HG03354 (cell line): Measurements from ENCODE around the gene SLC7A10.
"Not testable (repeated sequence)": the region's sequence is repeated elsewhere in the genome, so short reads cannot be mapped to it uniquely, and the experiment has no call there.

Source experiments
- ATAC-seq: cut with Tn5 transposase; IDR thresholded peaks from one replicate; pipeline ENCODE4 v1.9.1; 2021; ENCODE audit warnings: mild to moderate bottlenecking; ENCODE audit not compliant: unreplicated experiment, poor library complexity, severe bottlenecking

The SLC7A10 gene

GRCh38 chr19:33221638-33222037 lies 4.0 kb downstream of the SLC7A10 start:
- ATAC-seq: no peak

DNA sequence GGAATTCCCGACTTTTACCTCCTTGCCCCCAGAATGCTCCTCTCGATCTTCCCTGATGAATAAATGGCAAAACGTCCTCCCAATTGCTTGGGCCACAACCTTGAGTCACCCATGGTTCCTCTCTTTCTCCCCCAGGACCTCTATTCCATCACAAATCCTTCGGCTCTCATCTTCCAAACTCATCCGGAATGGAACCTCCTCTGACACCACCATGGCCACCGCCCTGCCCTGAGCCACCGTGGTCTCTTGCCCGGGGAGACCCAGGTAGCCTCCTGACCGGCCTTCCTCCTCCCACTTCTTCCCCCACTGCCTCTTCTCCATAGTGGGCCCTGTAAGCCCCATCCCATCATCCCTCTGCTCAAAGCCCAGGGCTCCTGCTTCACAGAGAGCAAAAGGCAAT lies 4.9 kb downstream of the SLC7A10 start:
- no peak for ATAC-seq

- no peak for ATAC-seq
Measured at GRCh38 chr19:33220115-33220514, 5.5 kb downstream of the SLC7A10 start.

- no peak for ATAC-seq
Measured at GRCh38 chr19:33219261-33219815, 6.3 kb downstream of the SLC7A10 start.

DNA sequence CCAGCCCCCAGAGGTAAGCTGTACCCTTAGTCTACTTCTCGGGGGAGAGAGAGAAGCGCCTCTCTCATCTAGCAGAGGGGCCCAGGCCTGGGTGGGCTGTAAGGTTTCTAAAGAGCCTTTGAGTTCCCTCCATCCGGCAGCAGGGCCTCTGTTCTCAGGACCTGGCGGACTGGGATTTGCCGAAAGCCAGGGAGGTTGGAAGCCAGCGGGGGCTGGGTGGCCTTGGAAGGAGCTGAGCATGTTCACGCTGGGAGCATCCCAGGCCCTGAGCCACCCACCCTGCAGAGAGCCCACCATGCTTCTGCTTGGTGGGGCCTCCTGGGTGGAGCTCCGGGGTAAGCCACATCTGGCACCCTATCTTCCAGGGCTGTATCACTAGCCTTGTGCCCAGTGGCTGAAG lies 7.8 kb downstream of the SLC7A10 start:
- no peak for ATAC-seq

DNA sequence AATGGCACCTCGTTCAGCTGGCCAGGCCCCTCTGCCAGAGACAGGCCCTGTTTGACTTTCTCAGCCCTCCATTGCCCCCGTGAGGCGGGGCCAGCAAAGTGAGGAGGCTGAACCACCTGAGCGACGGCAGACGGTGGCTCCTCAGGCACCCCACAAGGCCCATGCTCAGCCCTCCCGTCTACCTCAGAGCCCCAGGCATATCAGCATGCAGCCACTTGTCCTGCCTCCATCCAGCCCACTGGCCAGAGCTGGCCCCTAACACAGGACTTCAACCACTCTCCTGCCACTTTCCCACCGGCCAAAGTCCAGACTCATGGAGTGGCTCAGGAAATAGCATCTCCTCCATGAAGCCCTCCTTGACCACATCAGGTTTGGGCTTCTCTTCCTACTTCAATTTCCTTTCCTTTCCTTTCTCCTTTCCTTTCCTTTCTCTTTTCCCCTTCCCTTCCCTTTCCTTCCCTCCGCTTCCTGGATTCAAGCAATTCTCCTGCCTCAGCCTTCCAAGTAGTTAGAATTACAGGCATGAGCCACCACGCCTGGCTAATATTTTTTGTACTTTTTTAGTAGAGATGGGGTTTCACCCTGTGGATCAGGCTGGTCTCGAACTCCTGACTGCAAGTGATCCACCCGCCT lies 9.3 kb downstream of the SLC7A10 start:
- ATAC-seq: no peak

DNA sequence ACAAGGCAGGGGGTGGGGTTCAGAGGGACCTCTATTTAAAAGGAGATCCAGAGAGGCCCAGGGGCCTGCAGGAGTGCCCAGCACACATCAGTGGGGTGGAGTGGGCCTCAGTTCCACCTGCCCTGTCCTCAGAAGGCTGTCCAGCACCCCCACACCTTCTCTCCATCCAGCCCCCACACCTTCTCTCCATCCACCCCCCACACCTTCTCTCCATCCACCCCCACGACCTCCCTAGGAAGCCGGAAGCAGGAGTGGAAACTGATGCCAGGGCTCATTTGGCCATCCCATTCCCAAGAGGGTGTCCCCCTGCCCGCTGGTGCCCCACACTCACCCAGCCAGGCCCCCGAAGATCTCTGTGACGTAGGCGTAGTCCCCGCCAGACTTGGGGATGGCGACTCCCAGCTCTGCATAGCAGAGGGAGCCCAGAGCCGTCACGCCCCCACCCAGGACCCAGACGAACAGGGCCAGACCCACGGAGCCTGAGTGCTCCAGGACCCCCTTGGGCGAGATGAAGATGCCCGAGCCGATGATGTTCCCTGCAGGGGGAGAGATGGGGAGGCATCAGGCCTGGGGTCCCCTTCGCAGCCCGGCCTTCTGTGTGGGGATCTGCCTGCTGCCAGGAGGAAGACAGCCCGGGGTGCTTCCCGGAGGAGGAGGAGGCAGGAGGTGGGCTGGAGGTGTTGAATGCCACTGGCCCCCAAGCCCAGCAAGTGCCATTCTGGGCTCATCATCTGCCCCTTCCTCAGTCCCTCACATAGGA lies 10.0 kb downstream of the SLC7A10 start:
- ATAC-seq: no peak

- ATAC-seq: no peak
Measured at GRCh38 chr19:33214596-33214995, 11.1 kb downstream of the SLC7A10 start.

DNA sequence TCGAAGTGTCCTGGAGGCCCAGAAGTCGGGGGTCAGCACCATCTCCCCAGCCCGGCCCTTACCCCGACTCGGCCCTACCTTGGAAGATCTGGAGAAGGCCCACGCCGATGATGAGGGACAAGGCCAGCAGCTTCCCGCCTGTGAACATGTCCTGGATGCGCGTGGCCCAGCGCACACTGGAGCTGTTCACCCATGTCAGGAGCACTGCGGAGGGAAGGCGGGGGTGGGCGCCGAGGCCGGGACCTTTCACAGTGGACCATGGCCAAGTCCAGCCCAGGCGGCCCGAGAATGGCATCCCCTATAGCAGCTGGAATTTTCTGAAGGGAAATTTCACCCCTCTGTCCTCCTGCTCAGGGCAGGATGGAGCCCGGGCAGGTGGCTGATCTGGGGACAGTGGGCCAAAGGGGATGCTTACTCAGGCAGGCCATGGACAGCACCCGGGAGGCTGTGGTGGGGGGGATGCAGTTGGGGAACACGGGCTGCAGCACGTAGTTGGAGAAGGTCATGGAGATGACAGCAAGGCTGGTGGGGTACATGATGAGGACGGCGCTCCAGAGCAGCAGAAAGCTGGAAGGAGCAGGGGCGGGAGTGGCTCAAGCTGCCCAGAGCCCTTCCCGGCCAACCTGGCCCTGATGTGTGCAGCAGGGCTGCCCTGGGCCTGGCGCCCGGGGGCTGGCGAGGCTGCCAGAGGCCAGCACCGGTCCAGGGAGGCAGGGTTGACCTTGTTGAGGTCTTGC lies 13.0 kb downstream of the SLC7A10 start:
- no peak for ATAC-seq

- ATAC-seq: no peak
Measured at GRCh38 chr19:33211794-33212435, 13.7 kb downstream of the SLC7A10 start.

- ATAC-seq: no peak
Measured at GRCh38 chr19:33210266-33210940, 15.2 kb downstream of the SLC7A10 start.

DNA sequence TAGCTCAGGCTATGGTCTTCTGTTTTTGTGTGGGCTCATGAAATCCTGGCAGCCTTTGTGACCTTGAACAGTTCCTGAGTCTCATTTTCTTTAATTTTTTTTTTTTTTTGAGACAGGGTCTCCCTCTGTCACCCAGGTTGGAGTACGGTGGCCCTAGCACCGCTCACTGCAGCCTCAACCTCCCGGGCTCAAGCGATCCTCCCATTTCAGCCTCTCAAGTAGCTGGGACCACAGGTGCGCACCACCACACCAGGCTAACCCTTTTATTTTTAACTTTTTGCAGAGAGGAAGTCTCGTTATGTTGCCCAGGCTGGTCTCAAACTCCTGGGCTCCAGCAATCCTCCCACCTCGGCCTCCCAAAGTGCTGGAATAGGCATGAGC lies 15.8 kb downstream of the SLC7A10 start:
- ATAC-seq: not testable (repeated sequence)

DNA sequence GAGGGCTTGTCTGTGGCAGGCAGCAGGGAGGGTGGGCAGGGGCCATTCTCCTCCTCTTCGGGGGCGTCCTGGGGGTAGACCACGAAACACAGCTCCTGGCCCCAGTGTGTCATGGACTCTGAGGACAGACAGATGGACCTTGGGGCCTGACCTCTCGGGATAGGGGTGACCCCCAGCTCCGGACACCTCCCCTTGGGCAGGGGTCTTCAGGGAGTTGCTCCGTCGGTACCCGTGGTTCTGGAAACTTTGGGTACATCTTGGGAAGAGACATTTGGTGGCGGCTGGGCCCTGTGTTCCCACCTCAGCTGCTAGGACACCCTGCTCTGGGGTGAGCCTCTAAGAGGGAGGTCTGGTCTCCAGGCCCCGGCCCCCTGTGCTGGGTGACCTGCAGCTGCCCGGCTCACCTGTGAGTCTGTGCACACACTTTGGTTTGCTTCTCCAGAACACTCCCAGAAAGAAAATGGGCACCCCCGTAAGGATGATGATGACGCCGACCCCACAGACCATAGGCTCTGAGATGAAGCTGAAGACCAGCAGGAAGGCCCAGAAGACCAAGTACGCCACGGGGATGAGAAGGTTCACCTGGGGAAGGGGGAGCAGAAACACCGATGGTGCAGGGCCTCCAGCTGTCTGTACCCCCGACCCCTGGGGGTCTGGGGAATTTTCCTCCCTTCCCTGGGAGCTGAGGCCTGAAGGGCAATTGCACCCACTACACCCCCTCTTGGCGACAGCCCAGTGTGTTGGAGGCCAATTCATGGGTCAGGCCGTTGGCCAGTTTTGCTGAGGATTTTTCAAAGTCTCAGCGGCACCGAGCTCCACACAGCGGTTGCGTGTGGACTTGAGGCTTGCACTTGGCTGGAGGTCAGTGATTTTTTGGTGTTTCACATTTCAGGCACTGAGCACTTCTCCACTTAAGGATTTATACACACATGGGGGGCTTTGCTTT lies 16.5 kb downstream of the SLC7A10 start:
- ATAC-seq: no peak

DNA sequence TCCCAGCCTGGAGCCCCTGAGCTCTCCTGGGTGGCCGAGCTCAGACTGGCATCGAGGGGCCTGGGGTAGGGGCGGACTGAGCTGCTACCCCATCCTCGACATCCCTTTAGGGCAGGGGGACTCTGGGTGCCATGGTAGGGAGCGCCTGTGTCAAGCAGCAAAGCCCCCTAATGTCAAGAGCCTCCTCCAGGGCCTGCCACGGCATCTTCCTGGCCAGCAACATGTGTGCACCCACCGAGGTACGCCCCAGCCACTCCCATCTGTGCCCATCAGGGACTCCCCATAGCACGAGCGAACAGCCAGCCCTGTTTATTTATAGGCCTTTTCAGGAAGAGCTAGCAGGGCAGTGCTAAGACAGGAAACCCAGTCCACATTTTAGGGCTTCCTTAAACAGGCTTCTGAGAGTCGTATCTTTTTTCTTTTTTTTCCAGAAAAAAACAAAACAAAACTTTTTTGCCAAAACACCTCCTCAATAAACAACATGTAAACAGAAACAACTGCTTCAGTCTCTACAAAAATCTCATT lies 17.2 kb downstream of the SLC7A10 start:
- ATAC-seq: no peak

- no peak for ATAC-seq
Measured at GRCh38 chr19:33207903-33208302, 17.7 kb downstream of the SLC7A10 start.

GRCh38 chr19:33207040-33207620 lies 18.5 kb downstream of the SLC7A10 start:
- no peak for ATAC-seq

GRCh38 chr19:33206261-33207039 lies 19.2 kb downstream of the SLC7A10 start:
- ATAC-seq: no peak
